Measurements from ENCODE around the gene FAM209A. TPM values are rescaled to one million over a fixed set of nuclear protein-coding genes. Genes with fewer than 3 reads are reported as not detected.
"Not testable (repeated sequence)": the region's sequence is repeated elsewhere in the genome, so short reads cannot be mapped to it uniquely, and the experiment has no call there.

Gene FAM209A
- total and polyA plus RNA-seq, 2 donors = 0.14 to 0.62 TPM

DNA sequence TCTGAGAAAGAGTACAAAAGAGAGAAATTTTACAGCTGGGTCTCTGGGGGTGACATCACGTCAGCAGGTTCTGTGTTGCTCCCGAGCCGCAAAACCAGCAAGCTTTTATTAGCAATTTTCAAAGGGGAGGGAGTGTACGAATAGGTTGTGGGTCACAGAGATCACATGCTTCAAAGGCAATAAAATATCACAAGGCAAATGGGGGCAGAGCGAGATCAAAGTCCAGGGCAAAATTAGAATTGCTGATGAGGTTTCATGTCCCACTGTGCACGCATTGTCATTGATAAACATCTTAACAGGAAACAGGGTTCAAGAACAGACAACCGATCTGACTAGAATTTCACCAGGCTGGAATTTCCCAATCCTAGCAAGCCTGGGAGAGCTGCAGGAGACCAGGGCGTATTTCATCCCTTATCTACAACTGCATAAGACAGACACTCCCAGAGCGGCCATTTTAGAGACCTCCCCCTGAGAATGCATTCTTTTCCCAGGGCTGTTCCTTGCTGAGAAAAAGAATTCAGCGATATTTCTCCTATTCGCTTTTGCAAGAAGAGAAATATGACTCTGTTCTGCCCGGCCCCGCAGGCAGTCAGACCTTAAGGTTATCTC lies 3.7 kb upstream of the FAM209A start:
- Histone ChIP-seq H3K9me3 (ENCODE audit: control insufficient read depth in 2 of 2, insufficient read depth in 1 of 2, low read length in 1 of 2) (peaks cover 9 to 18% of the 10 kb centered on the region in 2 donors), H3K36me3 (ENCODE audit: control insufficient read depth in 2 of 2, insufficient read depth in 2 of 2, low read length in 1 of 2) (peaks cover 36 to 41% of the 10 kb centered on the region in 2 donors)
- not testable (repeated sequence) for DNase-seq (ENCODE audit: low read depth in 6 of 9, low spot score in 9 of 9); H3K4me1 ChIP-seq (ENCODE audit: control insufficient read depth in 2 of 2, insufficient read depth in 2 of 2, low read length in 2 of 2); H3K27ac ChIP-seq (ENCODE audit: low read depth in 1 of 2, low read length in 1 of 2); H3K4me3 ChIP-seq (ENCODE audit: low read length in 2 of 2); H3K27me3 ChIP-seq (ENCODE audit: control insufficient read depth in 2 of 2, insufficient read depth in 1 of 2, low read length in 1 of 2)
- WGBS = 96% methylated on average over 13 of the region's 13 CpGs

DNA sequence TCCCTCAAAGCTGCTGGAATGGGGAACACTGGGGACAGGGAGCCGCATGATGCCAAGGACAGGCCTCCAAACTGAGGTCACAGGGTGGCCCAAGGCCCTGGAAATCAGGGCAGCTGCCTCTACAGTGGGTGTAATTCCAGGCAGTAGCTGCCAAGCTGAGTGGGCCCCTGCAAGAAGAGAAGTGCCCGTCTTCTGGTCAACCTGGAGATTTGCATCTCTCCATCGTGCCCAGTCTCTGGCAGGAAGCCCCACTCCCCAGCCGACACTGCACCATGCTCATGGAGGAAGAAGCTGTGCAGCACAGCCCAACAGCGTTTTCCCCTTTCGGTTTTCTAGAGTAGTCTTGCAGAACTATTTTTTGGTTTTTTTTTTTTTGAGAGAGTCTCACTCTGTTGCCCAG lies 2.2 kb upstream of the FAM209A start:
- H3K27me3 ChIP-seq (ENCODE audit: control insufficient read depth in 2 of 2, insufficient read depth in 1 of 2, low read length in 1 of 2) = no peaks in the 10 kb centered on the region
- H3K4me1 ChIP-seq (ENCODE audit: control insufficient read depth in 2 of 2, insufficient read depth in 2 of 2, low read length in 2 of 2) = no peaks in the 10 kb centered on the region
- H3K9me3 ChIP-seq (ENCODE audit: control insufficient read depth in 2 of 2, insufficient read depth in 1 of 2, low read length in 1 of 2) = peaks cover 9 to 18% of the 10 kb centered on the region in 2 donors
- DNase-seq (ENCODE audit: low read depth in 6 of 9, low spot score in 9 of 9) = no peak
- H3K27ac ChIP-seq (ENCODE audit: low read depth in 1 of 2, low read length in 1 of 2) = no peak overlapping the region
- 63% methylated on average over 6 of the region's 6 CpGs for WGBS
- peaks cover 29 to 36% of the 10 kb centered on the region in 2 donors for H3K36me3 ChIP-seq (ENCODE audit: control insufficient read depth in 2 of 2, insufficient read depth in 2 of 2, low read length in 1 of 2)
- no peak overlapping the region for H3K4me3 ChIP-seq (ENCODE audit: low read length in 2 of 2)

DNA sequence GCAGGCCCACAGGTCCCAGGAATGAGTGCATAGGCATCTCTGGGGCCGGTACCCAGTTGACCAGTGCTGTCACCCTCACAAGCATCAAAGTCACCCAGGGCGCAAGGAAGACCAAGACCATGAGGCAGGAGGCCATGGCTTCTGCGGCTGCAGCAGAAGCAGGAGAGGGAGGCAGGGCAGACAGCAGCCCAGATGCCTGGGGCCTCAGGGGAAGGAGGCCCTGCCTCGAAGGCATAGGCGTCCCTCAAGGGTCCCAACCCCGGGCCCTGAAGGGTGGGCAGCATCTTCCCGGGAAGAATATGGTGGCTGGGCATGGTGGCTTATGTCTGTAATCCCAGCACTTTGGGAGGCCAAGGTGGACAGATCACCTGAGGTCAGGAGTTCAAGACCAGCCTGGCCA lies 3.0 kb downstream of the FAM209A start:
- Histone ChIP-seq H3K4me3 (ENCODE audit: low read length in 2 of 2) (no peak overlapping the region), H3K27ac (ENCODE audit: low read depth in 1 of 2, low read length in 1 of 2) (no peak overlapping the region), H3K4me1 (ENCODE audit: control insufficient read depth in 2 of 2, insufficient read depth in 2 of 2, low read length in 2 of 2) (no peaks in the 10 kb centered on the region), H3K36me3 (ENCODE audit: control insufficient read depth in 2 of 2, insufficient read depth in 2 of 2, low read length in 1 of 2) (no peaks in the 10 kb centered on the region), H3K27me3 (ENCODE audit: control insufficient read depth in 2 of 2, insufficient read depth in 1 of 2, low read length in 1 of 2) (no peaks in the 10 kb centered on the region), H3K9me3 (ENCODE audit: control insufficient read depth in 2 of 2, insufficient read depth in 1 of 2, low read length in 1 of 2) (no peaks in the 10 kb centered on the region)
- DNase-seq (ENCODE audit: low read depth in 6 of 9, low spot score in 9 of 9) = no peak
- WGBS = 97% methylated on average over 7 of the region's 7 CpGs

DNA sequence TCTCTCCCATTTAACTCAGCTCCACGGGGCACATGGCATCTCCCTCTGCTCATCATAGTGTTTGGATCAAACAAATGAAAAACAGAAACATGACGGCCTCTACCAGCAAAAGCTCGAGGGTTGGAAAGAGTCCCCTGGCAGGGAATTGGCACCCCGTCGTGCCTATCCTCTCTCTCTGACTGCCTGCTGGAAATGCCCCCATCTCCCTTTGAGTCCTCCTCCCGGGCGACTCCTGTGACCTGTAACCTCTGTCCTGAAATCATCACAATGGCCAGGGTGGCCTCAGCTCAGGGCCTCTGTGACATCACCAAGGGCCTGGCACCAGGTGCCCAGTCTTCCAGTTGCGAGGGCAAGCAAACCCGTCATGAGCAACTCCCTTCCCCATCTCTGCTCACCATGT lies 8.4 kb downstream of the FAM209A start, which contains the start of gene FAM209B:
FAM209B (plus strand) TSS at position 301 of the 400 bp plus-strand sequence; CDS start at position 397, 96 bp downstream.
- not testable (repeated sequence) for H3K4me3 ChIP-seq (ENCODE audit: low read length in 2 of 2); H3K27ac ChIP-seq (ENCODE audit: low read depth in 1 of 2, low read length in 1 of 2); H3K27me3 ChIP-seq (ENCODE audit: control insufficient read depth in 2 of 2, insufficient read depth in 1 of 2, low read length in 1 of 2); H3K36me3 ChIP-seq (ENCODE audit: control insufficient read depth in 2 of 2, insufficient read depth in 2 of 2, low read length in 1 of 2); H3K9me3 ChIP-seq (ENCODE audit: control insufficient read depth in 2 of 2, insufficient read depth in 1 of 2, low read length in 1 of 2); H3K4me1 ChIP-seq (ENCODE audit: control insufficient read depth in 2 of 2, insufficient read depth in 2 of 2, low read length in 2 of 2); DNase-seq (ENCODE audit: low read depth in 6 of 9, low spot score in 9 of 9)
- WGBS = 97% methylated on average over 9 of the region's 9 CpGs

DNA sequence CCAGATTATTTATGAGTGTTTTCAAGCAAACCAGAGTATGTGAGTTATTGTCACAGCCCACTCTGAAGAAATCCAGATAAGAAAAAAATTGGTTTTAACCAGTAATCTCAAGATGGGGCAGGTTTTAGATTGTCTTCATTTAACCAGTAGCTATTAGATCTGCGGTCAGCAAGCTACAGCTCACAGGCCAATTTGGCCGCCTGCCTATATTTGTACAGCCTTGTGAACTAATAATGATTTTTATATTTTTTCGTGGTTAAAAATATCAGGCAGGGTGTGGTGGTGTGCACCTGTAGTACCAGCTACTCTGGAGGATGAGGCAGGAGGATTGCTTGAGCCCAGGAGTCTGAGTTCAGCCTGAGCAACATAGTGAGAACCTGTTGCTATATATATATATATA lies 13.5 kb downstream of the FAM209A start:
- H3K36me3 ChIP-seq (ENCODE audit: control insufficient read depth in 2 of 2, insufficient read depth in 2 of 2, low read length in 1 of 2) = no peaks in the 10 kb centered on the region
- H3K9me3 ChIP-seq (ENCODE audit: control insufficient read depth in 2 of 2, insufficient read depth in 1 of 2, low read length in 1 of 2) = no peaks in the 10 kb centered on the region
- 87% methylated on average over 3 of the region's 3 CpGs for WGBS
- H3K27ac ChIP-seq (ENCODE audit: low read depth in 1 of 2, low read length in 1 of 2) = no peak overlapping the region
- H3K4me3 ChIP-seq (ENCODE audit: low read length in 2 of 2) = no peak overlapping the region
- no peak for DNase-seq (ENCODE audit: low read depth in 6 of 9, low spot score in 9 of 9)
- no peaks in the 10 kb centered on the region for H3K27me3 ChIP-seq (ENCODE audit: control insufficient read depth in 2 of 2, insufficient read depth in 1 of 2, low read length in 1 of 2)
- H3K4me1 ChIP-seq (ENCODE audit: control insufficient read depth in 2 of 2, insufficient read depth in 2 of 2, low read length in 2 of 2) = no peaks in the 10 kb centered on the region

DNA sequence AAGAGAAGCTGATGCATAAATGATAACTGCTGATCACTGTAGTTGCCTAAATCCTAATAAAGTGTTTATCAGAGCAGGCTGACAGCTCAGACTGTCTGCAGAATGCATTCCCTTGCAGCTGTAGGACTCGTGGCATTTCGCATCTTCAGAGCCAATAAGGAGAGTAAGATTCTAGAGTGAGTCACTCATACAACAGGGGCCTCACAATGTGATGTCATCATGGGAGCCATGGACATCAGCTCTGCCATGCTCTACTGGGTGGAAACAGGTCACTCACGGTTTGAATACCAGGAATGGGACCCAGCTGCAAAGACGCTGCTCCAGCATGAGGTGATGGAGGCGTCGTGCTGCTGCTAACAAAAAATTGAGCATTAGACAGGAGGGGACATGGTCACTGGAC lies 15.9 kb downstream of the FAM209A start:
- 94% methylated on average over 6 of the region's 6 CpGs for WGBS
- no peak overlapping the region for H3K4me3 ChIP-seq (ENCODE audit: low read length in 2 of 2)
- H3K36me3 ChIP-seq (ENCODE audit: control insufficient read depth in 2 of 2, insufficient read depth in 2 of 2, low read length in 1 of 2) = no peaks in the 10 kb centered on the region
- DNase-seq (ENCODE audit: low read depth in 6 of 9, low spot score in 9 of 9) = no peak
- no peak overlapping the region for H3K27ac ChIP-seq (ENCODE audit: low read depth in 1 of 2, low read length in 1 of 2)
- no peaks in the 10 kb centered on the region for H3K4me1 ChIP-seq (ENCODE audit: control insufficient read depth in 2 of 2, insufficient read depth in 2 of 2, low read length in 2 of 2)
- H3K9me3 ChIP-seq (ENCODE audit: control insufficient read depth in 2 of 2, insufficient read depth in 1 of 2, low read length in 1 of 2) = no peaks in the 10 kb centered on the region
- H3K27me3 ChIP-seq (ENCODE audit: control insufficient read depth in 2 of 2, insufficient read depth in 1 of 2, low read length in 1 of 2) = no peaks in the 10 kb centered on the region

DNA sequence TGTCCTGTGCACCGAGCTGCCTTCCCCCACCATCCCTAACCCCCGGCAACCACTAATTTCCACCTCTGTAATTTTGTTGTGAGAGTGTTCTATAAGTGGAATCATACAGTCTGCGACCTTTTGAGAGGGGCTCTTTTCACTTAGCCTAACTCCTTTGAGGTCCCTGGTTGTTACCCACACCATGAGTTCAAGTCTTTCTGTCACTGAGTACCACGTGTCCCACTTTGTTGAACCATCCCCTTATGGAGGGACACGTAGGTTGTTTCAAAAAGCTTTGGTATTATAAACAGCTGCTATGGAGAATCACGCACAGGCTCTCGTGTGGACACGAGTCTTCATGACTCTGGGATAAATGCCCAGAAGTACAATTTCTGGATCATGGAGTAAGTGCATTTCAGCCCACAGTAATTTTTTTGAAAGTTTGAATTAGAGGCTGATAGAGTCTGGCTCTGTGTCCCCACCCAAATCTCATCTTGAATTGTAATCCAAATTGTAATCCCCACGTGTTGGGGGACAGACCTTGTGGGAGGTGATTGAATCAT lies 18.0 kb downstream of the FAM209A start:
- H3K36me3 ChIP-seq (ENCODE audit: control insufficient read depth in 2 of 2, insufficient read depth in 2 of 2, low read length in 1 of 2) = no peaks in the 10 kb centered on the region
- H3K27me3 ChIP-seq (ENCODE audit: control insufficient read depth in 2 of 2, insufficient read depth in 1 of 2, low read length in 1 of 2) = no peaks in the 10 kb centered on the region
- no peaks in the 10 kb centered on the region for H3K9me3 ChIP-seq (ENCODE audit: control insufficient read depth in 2 of 2, insufficient read depth in 1 of 2, low read length in 1 of 2)
- 87% methylated on average over 9 of the region's 9 CpGs for WGBS
- no peak for DNase-seq (ENCODE audit: low read depth in 6 of 9, low spot score in 9 of 9)
- H3K4me3 ChIP-seq (ENCODE audit: low read length in 2 of 2) = no peak overlapping the region
- H3K4me1 ChIP-seq (ENCODE audit: control insufficient read depth in 2 of 2, insufficient read depth in 2 of 2, low read length in 2 of 2) = no peaks in the 10 kb centered on the region
- no peak overlapping the region for H3K27ac ChIP-seq (ENCODE audit: low read depth in 1 of 2, low read length in 1 of 2)

DNA sequence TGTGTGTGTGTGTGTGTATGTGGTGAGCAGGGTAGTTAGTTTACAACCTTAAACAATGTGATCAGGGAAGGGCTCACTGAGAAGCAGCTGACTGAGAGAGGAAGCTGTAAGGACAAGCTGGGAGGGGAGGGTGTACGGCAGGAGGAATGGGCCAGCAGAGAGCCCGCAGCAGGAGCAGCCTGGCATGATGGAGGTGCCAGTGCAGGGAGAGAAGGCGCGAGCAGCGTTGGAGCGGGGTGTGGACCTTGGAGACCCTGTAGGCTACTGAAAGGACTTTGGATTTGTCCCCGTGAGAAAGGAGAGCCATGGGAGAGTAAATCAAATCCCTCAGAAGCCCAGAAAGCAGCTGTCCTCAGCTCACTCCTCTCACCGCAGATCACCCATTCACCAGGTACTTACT lies 27.0 kb downstream of the FAM209A start:
- WGBS = 97% methylated on average over 8 of the region's 8 CpGs
- DNase-seq (ENCODE audit: low read depth in 6 of 9, low spot score in 9 of 9) = no peak
- Histone ChIP-seq H3K27ac (ENCODE audit: low read depth in 1 of 2, low read length in 1 of 2) (no peak overlapping the region), H3K4me3 (ENCODE audit: low read length in 2 of 2) (no peak overlapping the region), H3K36me3 (ENCODE audit: control insufficient read depth in 2 of 2, insufficient read depth in 2 of 2, low read length in 1 of 2) (no peaks in the 10 kb centered on the region), H3K4me1 (ENCODE audit: control insufficient read depth in 2 of 2, insufficient read depth in 2 of 2, low read length in 2 of 2) (no peaks in the 10 kb centered on the region), H3K27me3 (ENCODE audit: control insufficient read depth in 2 of 2, insufficient read depth in 1 of 2, low read length in 1 of 2) (peaks cover 0 to 2% of the 10 kb centered on the region in 2 donors), H3K9me3 (ENCODE audit: control insufficient read depth in 2 of 2, insufficient read depth in 1 of 2, low read length in 1 of 2) (no peaks in the 10 kb centered on the region)

DNA sequence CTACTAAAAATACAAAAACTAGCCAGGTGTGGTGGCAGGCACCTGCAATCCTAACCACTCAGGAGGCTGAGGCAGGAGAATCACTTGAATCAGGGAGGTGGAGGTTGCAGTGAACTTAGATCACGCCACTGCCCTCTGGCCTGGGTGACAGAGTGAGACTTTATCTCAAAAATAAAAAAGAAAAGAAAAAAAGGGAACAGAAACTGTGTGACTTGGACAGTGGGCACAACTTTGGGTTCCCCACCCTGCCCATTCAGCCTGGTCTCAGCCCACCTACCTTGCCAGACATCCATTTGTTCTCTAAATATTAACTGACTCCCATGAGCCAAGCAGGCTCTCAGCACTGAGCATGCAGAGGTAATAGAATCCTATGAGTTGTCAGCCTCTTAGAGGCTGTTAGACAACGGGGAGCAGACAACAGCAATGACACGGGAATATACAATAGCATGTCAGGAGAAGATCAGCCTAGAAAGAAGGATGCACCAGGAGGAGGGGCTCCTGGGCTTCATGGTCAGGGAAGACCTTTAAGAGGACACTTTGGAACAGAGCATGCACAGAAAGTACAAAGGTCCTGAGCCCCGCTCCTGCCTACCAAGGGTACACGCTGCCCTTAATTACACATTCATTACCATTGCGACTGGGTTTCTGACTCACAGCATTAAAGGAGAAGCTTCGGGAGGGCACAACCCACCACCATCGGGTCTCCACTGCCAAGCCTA lies 28.5 kb downstream of the FAM209A start:
- DNase-seq (ENCODE audit: low read depth in 6 of 9, low spot score in 9 of 9) = no peak
- Histone ChIP-seq H3K27ac (ENCODE audit: low read depth in 1 of 2, low read length in 1 of 2) (no peak overlapping the region), H3K4me3 (ENCODE audit: low read length in 2 of 2) (no peak overlapping the region), H3K36me3 (ENCODE audit: control insufficient read depth in 2 of 2, insufficient read depth in 2 of 2, low read length in 1 of 2) (no peaks in the 10 kb centered on the region), H3K27me3 (ENCODE audit: control insufficient read depth in 2 of 2, insufficient read depth in 1 of 2, low read length in 1 of 2) (peaks cover 0 to 2% of the 10 kb centered on the region in 2 donors), H3K9me3 (ENCODE audit: control insufficient read depth in 2 of 2, insufficient read depth in 1 of 2, low read length in 1 of 2) (no peaks in the 10 kb centered on the region), H3K4me1 (ENCODE audit: control insufficient read depth in 2 of 2, insufficient read depth in 2 of 2, low read length in 2 of 2) (no peaks in the 10 kb centered on the region)
- 89% methylated on average over 8 of the region's 8 CpGs for WGBS

Measured in thymus (tissue), 11 donors.